ENCODE measurements around the gene PROCA1. TPM values are rescaled to one million over a fixed set of nuclear protein-coding genes. Genes with fewer than 3 reads are reported as not detected.
A peak's percentile ranks its signal among the peaks of the same experiment; 100 is the strongest.
"Not testable (repeated sequence)": the region's sequence is repeated elsewhere in the genome, so short reads cannot be mapped to it uniquely, and the experiment has no call there.

PROCA1 gene
- total RNA-seq, 1 donor from 2014 or later, result 1.5 TPM

DNA sequence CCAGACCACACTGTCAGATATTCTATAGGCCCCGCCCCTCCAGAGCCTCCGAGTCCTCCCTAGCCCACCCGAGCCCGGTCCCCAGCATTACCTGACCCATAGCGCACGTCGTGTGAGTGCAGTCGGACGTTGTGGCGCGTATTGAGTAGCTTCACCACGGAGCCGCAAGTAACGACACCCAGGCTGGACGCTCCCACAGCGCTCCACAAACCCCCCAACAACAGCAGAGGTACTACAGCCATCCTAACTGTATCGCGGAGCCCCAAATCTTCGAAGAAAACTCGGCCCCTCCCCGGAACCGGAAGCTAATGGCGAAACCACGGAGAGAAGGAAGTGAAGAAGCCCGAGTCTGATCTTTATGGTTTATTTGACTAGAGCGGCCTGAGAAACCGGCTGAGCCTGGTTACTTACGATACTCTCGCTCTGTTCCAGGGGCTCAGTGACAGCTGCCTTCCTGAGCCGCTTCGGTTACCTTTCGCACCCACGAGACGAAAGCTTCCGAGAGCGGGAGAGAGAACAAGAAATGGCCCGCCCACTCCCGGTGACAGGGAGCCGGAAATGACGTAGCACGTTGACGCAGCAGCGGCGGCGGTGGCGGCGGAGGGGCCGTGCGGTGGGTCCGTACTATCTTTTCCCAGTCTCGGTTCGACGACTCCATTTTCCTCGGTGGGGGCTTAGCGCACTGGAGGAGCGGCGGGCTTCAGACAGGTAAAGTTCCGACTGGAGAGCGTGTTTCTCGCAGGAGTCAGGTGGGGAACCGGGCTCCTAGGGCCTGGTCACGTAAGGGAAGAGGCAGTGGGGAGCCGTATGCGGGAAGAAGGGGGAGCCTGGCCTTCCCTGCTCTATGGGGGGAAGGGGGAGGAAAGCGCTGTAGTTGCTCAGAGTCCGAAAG is 49.8 kb downstream of the PROCA1 start, which contains the start of the genes SDF2 and SUPT6H:
Gene SDF2 (minus strand): TSS at position 272 of the 892 bp plus-strand sequence. CDS start 30 bp downstream, at position 242.
Gene SUPT6H (plus strand): TSS at position 571 of the 892 bp plus-strand sequence. CDS start 11,197 bp downstream, outside the sequence.
- H3K36me3 ChIP-seq, result peaks cover 0 to 30% of the 10 kb centered on the region in 2 donors
- peaks cover 55% of the 10 kb centered on the region for H3K4me1 ChIP-seq
- intact Hi-C loops (cut with DNase I), result no loop called here

DNA sequence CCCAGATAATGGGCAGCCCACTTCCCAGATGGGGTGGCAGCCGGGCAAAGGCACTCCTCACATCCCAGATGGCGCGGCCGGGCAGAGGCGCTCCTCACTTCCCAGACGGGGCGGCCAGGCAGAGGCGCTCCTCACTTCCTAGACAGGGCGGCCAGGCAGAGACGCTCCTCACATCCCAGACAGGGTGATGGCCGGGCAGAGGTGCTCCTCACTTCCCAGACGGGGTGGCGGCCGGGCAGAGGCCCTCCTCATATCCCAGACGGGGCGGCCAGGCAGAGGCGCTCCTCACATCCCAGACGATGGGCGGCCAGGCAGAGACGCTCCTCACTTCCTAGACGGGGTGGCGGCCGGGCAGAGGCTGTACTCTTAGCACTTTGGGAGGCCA is 52.2 kb downstream of the PROCA1 start:
- H3K4me3 ChIP-seq; H3K9me3 ChIP-seq; intact Hi-C loops (cut with DNase I); H3K27ac ChIP-seq; H3K27me3 ChIP-seq; DNase-seq (ENCODE audit: extremely low spot score in 2 of 2): not testable (repeated sequence)
- peaks cover 0 to 29% of the 10 kb centered on the region in 2 donors for H3K36me3 ChIP-seq
- peaks cover 37% of the 10 kb centered on the region for H3K4me1 ChIP-seq

More for the DNA sequence above, 49.8 kb downstream of the PROCA1 start, which contains the start of the genes SDF2 and SUPT6H:
- TF ChIP-seq POLR2A (IDR thresholded peaks at IDR 0.05), result peak in 1 of 2 donors; percentile 81
- TF ChIP-seq POLR2AphosphoS5 (IDR thresholded peaks at IDR 0.05; ENCODE audit: insufficient read depth in 1 of 2, low read depth in 1 of 2), result peak; percentile 87 to 99
- TF ChIP-seq, protein P1, sequence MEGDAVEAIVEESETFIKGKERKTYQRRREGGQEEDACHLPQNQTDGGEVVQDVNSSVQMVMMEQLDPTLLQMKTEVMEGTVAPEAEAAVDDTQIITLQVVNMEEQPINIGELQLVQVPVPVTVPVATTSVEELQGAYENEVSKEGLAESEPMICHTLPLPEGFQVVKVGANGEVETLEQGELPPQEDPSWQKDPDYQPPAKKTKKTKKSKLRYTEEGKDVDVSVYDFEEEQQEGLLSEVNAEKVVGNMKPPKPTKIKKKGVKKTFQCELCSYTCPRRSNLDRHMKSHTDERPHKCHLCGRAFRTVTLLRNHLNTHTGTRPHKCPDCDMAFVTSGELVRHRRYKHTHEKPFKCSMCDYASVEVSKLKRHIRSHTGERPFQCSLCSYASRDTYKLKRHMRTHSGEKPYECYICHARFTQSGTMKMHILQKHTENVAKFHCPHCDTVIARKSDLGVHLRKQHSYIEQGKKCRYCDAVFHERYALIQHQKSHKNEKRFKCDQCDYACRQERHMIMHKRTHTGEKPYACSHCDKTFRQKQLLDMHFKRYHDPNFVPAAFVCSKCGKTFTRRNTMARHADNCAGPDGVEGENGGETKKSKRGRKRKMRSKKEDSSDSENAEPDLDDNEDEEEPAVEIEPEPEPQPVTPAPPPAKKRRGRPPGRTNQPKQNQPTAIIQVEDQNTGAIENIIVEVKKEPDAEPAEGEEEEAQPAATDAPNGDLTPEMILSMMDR (IDR thresholded peaks at IDR 0.05), result no peak
- Histone ChIP-seq H3K27me3 (no peaks in the 10 kb centered on the region), H3K27ac (peak within 1 kb of the TSS; percentile 95), H3K9me3 (no peaks in the 10 kb centered on the region), H3K4me3 (peak within 1 kb of the TSS; percentile 68 to 90)
- peak in 1 of 2 donors; percentile 90 for DNase-seq (ENCODE audit: extremely low spot score in 2 of 2)

DNA sequence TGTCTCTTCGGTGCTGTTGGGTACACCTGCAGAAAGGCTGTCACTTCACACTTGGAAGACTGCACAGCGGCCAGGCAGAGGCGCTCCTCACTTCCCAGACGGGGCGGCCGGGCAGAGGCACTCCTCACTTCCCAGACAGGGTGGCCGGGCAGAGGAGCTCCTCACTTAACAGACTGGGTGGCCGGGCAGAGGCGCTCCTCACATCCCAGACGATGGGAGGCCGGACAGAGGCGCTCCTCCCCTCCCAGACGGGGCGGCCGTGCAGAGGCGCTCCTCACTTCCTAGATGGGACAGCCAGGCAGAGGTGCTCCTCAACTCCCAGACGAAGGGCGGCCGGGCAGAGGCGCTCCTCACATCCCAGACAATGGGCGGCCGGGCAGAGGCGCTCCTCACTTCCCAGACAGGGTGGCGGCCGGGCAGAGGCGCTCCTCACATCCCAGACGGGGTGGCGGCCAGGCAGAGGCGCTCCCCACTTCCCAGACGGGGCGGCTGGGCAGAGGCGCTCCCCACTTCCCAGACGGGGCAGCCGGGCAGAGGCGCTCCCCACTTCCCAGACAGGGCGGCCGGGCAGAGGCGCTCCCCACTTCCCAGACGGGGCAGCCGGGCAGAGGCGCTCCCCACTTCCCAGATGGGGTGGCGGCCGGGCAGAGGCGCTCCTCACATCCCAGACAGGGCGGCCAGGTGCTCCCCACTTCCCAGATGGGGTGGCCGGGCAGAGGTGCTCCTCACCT is 52.8 kb downstream of the PROCA1 start:
- DNase-seq (ENCODE audit: extremely low spot score in 2 of 2); intact Hi-C loops (cut with DNase I); H3K9me3 ChIP-seq; H3K27me3 ChIP-seq; H3K27ac ChIP-seq; H3K4me3 ChIP-seq: not testable (repeated sequence)
- Histone ChIP-seq H3K36me3 (peaks cover 0 to 30% of the 10 kb centered on the region in 2 donors), H3K4me1 (peaks cover 31% of the 10 kb centered on the region)

DNA sequence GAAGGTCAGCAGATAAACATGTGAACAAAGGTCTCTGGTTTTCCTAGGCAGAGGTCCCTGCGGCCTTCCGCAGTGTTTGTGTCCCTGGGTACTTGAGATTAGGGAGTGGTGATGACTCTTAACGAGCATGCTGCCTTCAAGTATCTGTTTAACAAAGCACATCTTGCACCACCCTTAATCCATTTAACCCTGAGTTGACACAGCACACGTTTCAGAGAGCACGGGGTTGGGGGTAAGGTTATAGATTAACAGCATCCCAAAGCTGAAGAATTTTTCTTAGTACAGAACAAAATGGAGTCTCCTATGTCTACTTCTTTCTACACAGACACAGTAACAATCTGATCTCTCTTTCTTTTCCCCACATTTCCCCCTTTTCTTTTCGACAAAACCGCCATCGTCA is 53.3 kb downstream of the PROCA1 start:
- DNase-seq (ENCODE audit: extremely low spot score in 2 of 2); H3K9me3 ChIP-seq; intact Hi-C loops (cut with DNase I); H3K4me3 ChIP-seq; H3K27me3 ChIP-seq; H3K27ac ChIP-seq: not testable (repeated sequence)
- H3K4me1 ChIP-seq, result peaks cover 25% of the 10 kb centered on the region
- peaks cover 0 to 36% of the 10 kb centered on the region in 2 donors for H3K36me3 ChIP-seq

DNA sequence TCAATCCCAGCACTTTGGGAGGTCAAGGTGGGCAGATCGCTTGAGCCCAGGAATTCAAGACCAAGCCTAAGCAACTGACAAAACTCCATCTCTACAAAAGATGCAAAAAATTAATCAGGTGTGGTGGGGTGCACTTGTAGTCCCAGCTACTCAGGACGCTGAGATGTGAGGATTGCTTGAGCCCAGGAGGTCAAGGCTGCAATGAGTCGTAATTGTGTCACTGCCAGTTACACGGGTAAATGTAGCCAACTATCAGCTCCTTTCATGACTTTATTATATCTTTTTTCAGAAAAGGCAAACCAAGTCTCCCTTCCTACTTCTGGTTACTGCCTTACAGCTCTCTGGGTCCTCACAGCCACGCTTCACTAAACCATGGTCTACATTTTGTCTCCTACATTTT is 53.9 kb downstream of the PROCA1 start:
- H3K27ac ChIP-seq, result no peak overlapping the region
- no peak for DNase-seq (ENCODE audit: extremely low spot score in 2 of 2)
- H3K4me3 ChIP-seq, result no peak overlapping the region
- H3K27me3 ChIP-seq, result no peaks in the 10 kb centered on the region
- H3K4me1 ChIP-seq, result peaks cover 19% of the 10 kb centered on the region
- H3K36me3 ChIP-seq, result peaks cover 0 to 38% of the 10 kb centered on the region in 2 donors
- TF ChIP-seq, protein P1 (IDR thresholded peaks at IDR 0.05), result no peak
- TF ChIP-seq POLR2A (IDR thresholded peaks at IDR 0.05) (no peak), POLR2AphosphoS5 (IDR thresholded peaks at IDR 0.05; ENCODE audit: insufficient read depth in 1 of 2, low read depth in 1 of 2) (no peak)
- H3K9me3 ChIP-seq, result no peaks in the 10 kb centered on the region
- intact Hi-C loops (cut with DNase I), result no loop called here

DNA sequence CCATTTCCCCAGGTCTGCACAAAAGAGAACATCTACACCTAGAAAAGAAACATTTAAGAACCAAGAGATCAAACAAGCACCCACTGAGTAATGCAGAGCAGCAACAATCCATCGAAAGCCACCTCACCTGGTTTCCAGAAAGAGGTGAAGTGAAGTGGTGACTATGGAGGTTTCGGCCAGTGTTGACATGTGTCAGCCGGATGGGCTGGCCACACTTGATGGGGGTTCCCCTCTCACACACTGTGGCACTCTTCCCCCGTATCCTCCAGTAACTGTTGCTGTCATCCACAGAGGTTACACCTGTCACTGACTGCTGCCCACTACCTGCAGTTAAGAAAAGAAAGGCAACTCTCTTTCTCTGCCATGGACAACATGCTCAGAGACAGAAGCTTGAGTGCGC is 56.5 kb downstream of the PROCA1 start:
- no peak for DNase-seq (ENCODE audit: extremely low spot score in 2 of 2)
- H3K27ac ChIP-seq, result no peak overlapping the region
- TF ChIP-seq, protein P1 (IDR thresholded peaks at IDR 0.05), result no peak
- TF ChIP-seq POLR2AphosphoS5 (IDR thresholded peaks at IDR 0.05; ENCODE audit: insufficient read depth in 1 of 2, low read depth in 1 of 2) (no peak), POLR2A (IDR thresholded peaks at IDR 0.05) (no peak)
- no peaks in the 10 kb centered on the region for H3K9me3 ChIP-seq
- peaks cover 0 to 41% of the 10 kb centered on the region in 2 donors for H3K36me3 ChIP-seq
- no peak overlapping the region for H3K4me3 ChIP-seq
- H3K27me3 ChIP-seq, result no peaks in the 10 kb centered on the region
- intact Hi-C loops (cut with DNase I), result no loop called here
- H3K4me1 ChIP-seq, result peaks cover 3% of the 10 kb centered on the region

Measured in vagina (tissue), 2 donors.